ENCODE measurements around the gene ASXL2.
"Not testable (repeated sequence)": the region's sequence is repeated elsewhere in the genome, so short reads cannot be mapped to it uniquely, and the experiment has no call there.

Gene ASXL2

DNA sequence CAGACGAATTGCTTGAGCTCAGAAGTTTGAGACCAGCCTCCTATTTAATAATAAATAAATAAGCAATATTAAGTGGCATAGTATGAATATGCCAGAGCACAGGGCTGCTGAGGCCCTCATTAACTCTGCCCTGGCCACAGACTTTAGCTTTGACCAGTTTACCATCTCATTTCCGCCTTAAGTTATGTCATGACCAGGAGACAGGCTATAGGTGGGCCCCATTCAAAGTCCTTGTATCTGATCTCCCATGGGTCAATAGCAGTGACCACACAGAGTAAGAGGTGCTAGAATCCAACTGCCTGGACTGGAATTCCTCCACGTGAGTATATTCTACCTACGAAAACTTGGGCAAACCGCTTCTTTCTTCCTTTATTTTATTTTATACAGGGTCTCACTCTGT is 13.4 kb upstream of the ASXL2 start:
- no peak for DNase-seq (ENCODE audit: low read depth)

DNA sequence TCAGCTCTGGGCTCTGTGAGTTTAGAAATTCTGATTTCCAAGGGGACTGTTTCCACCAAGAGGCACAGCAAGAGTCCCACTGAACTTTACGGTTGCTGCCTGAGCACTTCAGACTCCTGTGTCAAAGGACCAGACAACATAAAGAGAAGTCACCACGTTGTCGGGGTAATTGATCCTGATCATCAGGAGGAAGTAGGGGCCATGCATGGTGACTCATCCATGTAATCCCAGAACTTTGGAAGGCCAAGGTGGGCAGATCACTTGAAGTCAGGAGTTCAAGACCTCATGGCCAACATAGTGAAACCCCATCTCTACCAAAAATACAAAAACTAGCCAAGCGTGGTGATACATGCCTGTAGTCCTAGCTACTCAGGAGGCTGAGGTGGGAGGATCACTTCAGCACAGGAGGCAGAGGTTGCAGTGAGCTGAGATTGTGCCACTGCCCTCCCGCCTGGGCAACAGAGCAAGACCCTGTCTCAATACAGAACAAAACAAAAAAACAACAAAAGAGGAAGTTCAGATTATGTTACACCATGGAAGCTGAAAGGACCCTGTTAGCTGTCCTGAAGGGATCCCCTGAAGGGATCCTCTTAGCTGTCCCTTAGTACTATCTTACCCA is 9.4 kb upstream of the ASXL2 start:
- no peak for DNase-seq (ENCODE audit: low read depth)

DNA sequence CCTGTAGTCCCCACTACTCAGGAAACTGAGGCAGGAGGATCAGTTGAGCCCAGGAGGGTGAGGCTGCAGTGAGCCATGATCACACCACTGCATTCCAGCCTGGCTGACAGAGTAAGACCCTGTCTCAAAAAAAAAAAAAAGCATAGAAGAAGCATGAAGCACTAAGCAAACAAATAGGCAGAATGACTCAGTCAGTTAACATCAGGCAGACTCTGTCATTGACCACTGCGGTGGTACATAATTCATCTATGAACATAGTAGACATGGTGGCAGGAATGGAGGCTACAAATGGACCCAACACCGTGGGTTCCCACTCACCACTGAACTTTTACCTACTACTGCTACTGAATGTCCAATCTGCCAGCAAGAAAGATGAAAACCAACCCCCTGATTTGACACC is 7.6 kb upstream of the ASXL2 start:
- DNase-seq (ENCODE audit: low read depth): no peak

DNA sequence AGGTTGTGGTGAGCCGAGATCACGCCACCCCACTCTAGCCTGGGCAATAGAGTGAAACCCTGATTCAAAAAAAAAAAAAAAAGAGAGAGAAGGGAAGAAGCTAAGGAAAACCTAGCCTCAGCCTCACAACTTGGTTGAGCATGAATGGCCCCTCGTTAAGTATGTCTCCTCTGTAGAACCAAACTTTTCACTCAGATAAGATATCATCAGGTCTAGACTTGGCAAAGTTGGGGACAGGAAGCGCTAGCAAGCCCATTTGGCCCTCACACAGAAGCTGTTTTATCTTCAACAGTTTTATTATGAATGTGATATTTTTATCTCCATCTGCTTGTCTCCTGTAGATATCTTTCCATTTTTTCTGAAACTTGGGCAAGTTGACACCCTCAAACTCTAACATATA is 3.5 kb upstream of the ASXL2 start:
- DNase-seq (ENCODE audit: low read depth): no peak

DNA sequence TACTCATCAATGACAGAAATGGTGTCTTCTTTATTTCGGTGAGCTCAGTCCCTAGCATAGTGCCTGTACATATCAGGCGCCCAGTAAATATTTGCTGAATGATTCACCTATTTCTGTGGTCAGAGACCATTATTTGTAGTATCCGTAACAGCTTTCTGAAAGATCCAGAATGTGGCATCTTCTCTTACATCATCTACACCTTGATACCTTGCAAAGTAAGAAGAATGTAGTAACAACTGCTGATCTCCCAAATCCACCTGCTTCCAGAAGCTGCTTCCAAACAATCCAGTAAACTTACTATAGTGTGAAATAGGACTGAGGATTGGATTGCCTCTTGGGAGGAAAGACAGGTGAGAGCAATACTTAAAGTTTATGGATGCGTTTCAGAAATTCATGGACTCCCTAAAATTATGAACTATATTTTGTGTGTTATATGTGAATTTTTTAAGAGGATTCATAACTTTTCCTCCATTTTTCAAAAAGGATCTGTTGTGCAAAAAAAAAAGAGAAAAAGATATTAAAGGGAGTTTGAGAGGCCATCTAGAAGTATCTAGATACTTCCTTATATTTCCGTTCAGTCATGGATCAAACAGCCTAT is 945 bp upstream of the ASXL2 start:
- no peak for DNase-seq (ENCODE audit: low read depth)

DNA sequence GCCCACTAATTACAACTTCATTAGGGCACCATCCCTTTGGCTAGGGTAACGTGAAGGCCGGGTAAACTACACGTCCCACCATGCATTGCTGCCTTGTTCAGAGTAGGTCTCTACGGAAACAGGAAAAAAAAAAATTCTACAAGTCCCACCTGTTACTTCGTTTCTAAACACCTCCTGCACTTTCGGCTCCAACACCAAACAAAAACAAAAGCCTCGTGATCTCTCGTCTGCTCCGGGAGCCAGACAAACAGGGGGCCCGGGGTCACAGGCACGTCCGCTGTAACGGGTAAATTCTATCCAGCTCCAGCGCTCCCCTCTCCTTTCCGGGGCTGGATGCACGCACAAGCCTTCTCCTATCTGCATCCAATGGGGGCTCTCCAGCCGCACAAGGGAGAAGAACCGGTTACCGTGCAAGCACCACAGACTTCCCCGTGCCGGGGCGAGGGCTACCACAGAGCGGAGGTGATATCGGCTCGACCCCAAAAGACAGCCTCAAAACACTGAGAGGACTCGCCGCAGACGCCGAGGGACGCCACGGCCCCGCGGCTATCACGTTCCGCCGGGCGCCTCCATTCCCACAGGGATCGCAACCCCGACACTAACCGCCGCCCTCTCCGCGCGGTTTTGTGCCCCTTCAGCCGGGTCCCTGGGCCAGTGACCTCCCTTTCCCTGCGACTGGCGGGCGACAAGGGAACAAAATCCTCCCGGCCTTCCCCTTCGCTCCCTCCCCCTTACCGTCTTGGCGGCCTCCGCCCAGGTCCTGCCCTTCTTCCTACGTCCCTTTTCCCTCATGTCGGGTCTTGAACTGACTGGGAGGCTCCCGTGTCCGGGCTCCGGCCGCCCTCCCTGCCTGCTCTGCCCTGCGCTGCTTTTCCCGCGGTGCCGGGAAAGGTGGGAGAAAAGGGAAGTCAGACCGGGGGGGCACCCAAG is 591 bp downstream of the ASXL2 start:
- peak; percentile 51 for DNase-seq (ENCODE audit: low read depth)

DNA sequence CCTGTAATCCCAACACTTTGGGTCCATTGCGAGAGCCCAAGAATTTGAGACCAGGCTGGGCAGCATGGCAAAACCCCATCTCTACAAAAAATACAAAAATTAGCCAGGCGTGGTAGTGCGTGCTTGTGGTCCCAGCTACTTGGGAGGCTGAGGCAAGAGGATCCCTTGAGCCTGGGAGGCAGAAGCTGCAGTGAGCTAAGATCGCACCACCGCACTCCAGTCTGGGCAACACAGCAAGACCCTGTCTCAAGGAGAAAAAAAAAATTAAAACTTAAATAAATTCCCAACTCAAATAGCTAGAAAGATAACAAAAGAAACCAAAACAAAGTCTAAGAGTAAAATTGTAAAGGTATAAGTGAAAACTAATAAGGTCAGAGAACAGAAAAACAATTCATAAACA is 6.2 kb downstream of the ASXL2 start:
- no peak for DNase-seq (ENCODE audit: low read depth)

DNA sequence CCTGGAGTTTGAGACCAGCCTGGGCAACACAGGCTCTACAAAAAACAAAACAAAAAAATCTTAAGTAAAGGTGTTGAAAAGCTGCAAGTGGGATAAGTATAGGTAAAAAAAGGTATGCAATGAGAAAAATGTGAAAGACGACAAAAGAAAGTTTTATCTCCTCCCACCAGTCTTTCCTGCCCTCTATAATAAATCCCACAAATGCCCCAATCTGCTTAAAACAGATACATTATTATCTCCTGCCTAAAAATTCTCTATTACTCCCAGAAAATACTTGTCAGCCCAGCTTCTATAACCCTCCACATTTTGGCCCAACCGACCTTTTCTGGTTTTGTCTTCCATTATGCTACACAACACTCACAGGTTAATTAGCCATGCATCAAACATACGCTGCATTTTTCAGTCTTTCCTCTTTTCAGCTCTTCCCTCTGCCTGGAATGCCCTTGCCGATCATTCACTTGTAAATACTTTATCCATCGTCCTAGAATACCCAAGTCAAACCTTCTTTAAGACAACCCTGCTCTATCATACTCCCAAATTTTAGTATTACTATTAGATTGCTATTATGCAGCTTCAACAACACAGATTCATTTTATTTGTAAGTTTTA is 10.8 kb downstream of the ASXL2 start:
- no peak for DNase-seq (ENCODE audit: low read depth)

DNA sequence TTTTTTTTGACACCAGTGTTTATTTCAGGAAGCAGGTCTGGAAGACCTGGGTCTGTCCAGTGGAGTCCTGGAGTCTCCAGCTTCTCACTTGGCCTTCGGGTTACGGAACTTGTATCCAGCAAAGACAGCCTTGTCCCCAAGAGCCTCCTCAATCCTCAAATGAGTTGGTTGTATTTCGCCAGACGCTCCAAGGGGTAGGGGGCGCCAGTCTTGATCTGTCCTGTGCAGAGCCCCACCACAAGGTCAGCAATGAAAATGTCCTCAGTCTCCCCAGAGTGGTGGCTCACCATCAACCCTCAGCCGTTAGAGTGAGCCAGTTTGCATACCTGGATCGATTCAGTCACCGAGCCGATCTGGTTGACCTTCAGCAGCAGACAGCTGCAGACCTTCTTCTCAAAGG is 21.9 kb downstream of the ASXL2 start:
- no peak for DNase-seq (ENCODE audit: low read depth)

DNA sequence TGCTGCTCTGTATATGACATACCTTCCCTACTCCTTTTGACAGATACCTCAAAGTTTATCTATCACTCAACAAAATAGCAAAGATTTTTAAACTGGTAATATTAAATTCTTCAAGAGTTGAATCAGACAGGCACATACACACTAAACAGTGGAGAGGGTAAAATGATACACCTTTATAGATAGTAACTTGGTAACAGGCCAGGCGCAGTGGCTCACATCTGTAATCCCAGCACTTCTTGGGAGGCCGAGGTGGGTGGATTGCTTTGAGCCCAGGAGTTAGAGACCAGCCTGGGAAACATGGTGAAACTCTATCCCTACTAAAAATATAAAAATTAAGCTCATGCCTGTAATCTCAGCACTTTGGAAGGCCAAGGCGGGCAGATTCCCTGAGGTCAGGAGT is 23.2 kb downstream of the ASXL2 start:
- DNase-seq (ENCODE audit: low read depth): no peak

DNA sequence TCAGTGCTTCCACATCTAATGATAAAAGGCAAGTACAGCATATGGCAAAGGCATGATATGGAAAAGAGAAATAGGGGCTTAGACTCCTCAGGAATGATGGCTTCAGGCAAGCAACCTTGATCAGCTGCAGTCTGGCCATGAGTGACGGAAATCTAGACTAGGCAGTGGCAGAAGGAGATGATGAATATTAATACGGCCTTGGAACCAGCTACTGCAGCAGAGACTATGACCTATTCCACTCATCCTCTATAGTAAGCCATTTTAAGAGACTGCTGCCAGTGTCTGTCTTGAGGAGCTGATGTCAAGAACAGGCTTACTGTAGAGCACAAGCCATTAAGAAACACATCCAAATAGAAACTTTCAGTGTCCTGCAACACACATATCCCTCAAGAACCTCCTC is 23.7 kb downstream of the ASXL2 start:
- no peak for DNase-seq (ENCODE audit: low read depth)

DNA sequence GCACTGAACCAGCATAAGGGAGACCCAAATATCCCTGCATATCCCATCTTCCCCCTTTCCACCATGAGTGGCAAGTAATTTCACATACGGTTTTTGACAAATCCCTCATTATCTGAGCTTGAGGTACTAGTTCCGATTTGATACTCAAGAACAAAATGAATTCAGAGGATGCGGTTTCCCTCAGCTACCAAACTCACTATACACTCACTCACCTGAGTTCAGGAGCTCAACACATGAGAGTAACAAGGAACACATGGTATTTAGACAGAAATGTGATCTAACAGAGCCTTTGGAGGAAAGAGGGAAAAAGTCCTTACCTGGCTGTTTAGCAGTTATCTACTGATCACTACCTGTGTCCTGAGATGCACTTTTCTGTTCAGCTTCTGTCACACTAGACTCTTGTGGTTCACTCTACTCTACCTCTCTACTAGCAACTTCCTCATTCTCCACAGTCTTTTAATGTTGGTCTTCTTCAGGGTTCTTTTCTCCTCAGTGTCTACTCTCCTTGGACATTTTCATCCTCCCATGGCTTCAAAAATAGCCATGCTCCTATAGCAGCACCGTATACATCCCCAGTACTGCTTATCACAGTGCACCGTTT is 25.1 kb downstream of the ASXL2 start:
- no peak for DNase-seq (ENCODE audit: low read depth)

DNA sequence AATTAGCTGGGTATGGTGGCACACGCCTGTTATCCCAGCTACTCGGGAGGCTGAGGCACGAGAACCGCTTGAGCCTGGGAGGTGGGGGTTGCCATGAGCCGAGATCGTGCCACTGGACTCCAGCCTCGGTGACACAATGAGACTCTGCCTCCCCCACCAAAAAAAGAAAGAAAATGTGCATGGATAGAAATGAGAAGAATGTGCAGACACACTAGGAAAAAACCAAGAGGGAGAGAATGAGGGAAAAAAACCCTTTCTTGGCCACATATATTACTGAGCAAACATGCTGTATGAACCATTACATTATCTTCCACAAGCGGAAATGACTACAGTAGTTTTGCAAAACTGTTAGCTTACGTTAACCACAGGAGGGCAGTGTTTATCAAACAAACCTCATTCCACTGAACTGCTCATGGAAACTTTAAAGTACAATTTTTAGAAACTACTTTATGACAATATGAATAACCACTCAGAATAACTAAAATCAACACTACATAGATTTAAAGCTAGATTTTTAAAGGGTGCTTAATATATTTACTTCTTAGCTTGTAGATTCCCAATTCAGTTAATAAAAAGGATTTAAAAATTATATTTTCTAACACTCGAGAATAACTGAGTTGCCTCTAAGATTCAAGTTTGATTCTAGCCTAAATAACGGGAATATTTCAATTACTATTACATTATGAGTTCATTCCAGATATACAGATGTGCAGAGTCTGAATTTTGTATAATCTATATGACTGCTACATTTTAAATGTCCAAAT is 26.4 kb downstream of the ASXL2 start:
- no peak for DNase-seq (ENCODE audit: low read depth)

DNA sequence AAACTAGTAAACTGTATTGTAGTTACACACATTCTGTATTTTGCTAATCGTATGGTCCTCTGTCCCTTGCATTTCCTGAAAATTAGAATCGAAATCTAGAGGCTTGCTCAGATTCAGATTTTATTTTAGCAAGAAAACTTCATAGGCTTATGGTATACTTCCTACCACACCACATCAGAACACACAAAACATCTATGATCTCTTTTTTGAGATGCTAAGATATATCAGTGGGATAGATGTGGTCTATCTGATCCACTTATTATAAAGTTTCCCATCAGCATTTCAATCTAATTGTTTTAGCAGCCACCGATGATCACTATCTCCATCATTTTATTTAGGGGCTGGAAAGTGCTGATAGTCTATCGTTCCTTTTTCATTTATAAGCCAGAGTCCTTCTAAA is 27.9 kb downstream of the ASXL2 start:
- DNase-seq (ENCODE audit: low read depth): not testable (repeated sequence)

DNA sequence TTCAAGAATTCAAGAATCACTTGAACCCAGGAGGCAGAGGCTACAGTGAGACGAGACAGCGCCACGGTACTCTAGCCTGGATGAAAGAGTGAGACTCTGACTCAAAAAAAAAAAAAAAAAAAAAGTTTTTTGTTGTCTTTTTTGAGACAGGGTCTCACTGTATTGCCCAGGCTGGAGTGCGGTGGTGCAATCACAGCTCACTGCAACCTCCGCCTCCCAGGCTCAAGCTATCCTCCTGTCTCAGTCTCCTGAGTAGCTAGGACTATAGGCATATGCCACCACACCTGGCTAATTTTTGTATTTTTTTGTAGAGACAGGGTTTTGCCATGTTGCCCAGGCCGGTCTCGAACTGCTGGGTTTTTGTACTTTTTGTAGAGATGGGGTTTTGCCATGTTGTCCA is 28.9 kb downstream of the ASXL2 start:
- DNase-seq (ENCODE audit: low read depth): not testable (repeated sequence)

DNA sequence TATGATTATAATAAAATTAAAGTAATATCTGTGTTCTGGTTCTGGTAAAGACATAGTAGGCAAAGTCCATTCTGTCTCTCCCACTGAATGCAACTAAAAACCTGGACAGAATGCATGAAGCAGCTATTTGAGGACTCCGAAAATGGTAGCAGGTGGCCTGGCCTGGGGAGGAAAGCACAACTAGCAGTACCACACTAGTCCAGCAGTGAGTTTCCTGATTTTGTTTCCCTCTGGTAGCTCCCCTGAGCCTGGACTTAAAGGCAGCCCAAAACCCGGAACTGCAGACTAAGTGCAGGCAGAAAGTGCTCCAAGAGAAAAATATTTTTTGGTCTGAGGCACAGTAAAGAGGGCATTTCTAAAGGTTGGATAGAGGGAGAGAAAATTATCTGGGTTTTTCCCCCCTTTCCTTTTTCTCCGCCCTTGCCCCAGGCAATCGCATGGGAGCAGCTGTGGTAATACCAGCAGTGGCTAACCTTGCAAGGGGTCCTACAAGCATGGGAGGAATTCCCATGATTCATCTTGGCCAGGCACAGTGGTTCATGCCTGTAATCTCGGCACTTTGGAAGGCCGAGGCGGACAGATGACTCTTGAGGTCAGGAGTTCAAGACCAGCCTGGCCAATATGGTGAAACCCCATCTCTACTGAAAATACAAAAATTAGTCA is 32.3 kb downstream of the ASXL2 start:
- DNase-seq (ENCODE audit: low read depth): no peak

DNA sequence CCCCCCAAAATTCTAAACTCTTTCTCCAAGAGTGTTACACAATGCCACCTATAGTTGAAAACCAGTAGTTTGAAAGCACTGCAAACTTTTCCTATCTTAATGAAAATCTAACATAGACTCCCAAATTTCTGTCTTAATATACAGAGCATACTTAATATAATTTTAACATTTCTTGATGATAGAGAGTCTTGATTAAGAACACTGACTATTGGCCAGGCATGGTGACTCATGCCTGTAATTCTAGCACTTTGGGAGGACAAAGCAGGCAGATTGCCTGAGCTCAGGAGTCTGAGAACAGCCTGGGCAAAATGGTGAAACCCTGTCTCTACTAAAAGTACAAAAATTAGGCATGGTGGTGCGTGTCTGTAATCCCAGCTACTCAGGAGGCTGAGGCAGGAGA is 34.2 kb downstream of the ASXL2 start:
- DNase-seq (ENCODE audit: low read depth): no peak

DNA sequence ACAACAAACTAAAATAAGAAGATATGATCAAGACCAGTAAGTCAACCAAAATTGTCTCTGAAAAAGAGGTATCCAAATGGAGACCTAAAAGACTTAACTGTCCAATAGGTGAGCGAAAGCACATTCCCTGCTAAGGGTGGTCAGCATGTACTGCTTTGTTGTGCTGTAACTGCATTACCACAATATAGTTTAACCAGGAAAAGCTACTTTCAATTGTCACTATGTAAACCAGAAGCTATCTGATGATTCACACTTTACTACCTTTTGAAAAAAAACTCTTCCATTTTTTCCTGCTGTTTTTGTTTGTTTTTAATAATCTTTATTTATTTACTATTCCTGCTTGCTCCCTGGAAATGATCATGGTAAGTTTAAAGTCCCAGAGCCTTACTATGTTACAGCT is 36.1 kb downstream of the ASXL2 start:
- no peak for DNase-seq (ENCODE audit: low read depth)

DNA sequence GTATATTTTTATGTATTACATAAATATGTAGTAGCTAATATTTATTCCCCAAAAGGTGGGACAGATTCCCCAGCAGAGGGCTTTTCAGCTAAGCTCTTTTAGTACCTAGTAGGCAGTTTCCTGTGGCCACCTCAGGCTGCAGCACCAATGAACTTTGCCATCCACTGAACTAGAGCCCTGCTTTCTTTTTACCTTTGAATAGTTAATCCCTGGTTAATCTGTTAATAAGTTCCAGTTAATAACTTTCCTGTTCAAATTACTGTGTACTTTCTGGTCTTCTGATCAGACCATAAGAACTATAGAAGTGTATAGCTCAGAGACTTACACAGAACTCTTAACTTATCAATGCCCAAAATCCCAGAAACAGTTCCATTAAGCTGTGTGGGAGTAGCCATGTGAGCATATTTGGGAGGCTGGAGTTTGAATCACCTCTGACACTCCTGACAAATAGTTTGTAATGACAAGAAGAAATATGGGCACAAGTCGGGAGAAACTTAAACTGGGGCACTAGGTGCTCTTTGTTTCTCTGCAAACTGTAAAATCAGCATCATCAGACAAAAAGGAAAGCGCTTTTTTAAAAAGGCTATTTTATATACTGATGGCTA is 40.0 kb downstream of the ASXL2 start:
- DNase-seq (ENCODE audit: low read depth): no peak

DNA sequence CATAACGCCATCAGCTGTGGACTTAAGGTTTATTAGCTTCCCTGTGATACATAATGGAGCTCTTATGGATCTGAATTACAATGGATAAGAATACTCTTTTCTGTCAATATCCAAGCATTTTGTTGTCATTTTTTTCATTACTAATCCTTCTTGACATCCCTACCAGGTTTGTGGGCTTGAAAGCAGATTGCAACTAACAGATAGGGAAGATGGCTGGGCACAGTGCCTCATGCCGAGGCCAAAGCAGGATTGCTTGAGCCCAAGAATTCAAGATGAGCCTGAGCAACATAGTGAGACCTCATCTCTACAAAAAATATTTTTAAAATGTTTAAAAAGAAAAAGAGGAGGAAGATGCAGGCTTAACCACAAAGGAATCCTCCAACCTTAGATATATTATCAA is 42.4 kb downstream of the ASXL2 start:
- DNase-seq (ENCODE audit: low read depth): no peak

DNA sequence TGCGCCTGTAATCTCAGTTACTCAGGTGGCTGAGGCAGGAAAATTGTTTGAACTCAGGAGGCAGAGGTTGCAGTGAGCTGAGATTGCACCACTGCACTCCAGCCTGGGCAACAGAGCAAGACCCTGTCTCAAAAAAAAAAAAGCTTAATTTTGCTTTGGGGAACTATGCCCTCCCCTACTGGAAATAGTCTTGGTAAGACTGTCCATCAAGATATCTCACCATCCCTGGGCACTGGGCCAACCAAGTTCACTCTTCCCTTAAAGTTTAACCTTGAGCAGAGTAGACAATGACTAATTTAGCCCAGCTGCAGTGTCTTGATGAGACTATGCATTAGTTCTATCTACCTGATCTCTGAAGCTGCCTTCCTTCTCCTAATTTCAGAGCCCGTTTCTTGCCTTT is 44.7 kb downstream of the ASXL2 start:
- no peak for DNase-seq (ENCODE audit: low read depth)
